Measurements from ENCODE around the gene PAPPA.

Gene PAPPA

GRCh38 chr9:116202219-116202912 lies 48.8 kb downstream of the PAPPA start:
- ChIA-PET CTCF (interaction anchor here (1.4 kb wide), 1 partner anchor 22 kb away, joined by 3 read pairs; no protein-coding TSS in a partner anchor), POLR2A (no interaction called here)
- TF ChIP-seq CTCF (IDR thresholded peaks at IDR 0.05; ENCODE audit: control extremely low read depth, extremely low read depth, low read depth, missing control alignments) = no peak
- DNase-seq (ENCODE audit: extremely low spot score) = no peak

GRCh38 chr9:116204252-116204882 lies 50.8 kb downstream of the PAPPA start:
- ChIA-PET POLR2A (no interaction called here), CTCF (no interaction called here)
- TF ChIP-seq CTCF (IDR thresholded peaks at IDR 0.05; ENCODE audit: control extremely low read depth, extremely low read depth, low read depth, missing control alignments) = no peak
- DNase-seq (ENCODE audit: extremely low spot score) = no peak

- TF ChIP-seq CTCF (IDR thresholded peaks at IDR 0.05; ENCODE audit: control extremely low read depth, extremely low read depth, low read depth, missing control alignments) = no peak
- DNase-seq (ENCODE audit: extremely low spot score) = no peak
- ChIA-PET POLR2A (no interaction called here), CTCF (no interaction called here)
Observed at GRCh38 chr9:116207371-116208111, 54.0 kb downstream of the PAPPA start.

- CTCF ChIA-PET = no interaction called here
- TF ChIP-seq CTCF (IDR thresholded peaks at IDR 0.05; ENCODE audit: control extremely low read depth, extremely low read depth, low read depth, missing control alignments) = no peak
- POLR2A ChIA-PET = no interaction called here
- DNase-seq (ENCODE audit: extremely low spot score) = no peak
Observed at GRCh38 chr9:116208417-116209232, 55.0 kb downstream of the PAPPA start.

GRCh38 chr9:116209414-116210116 lies 56.0 kb downstream of the PAPPA start:
- no peak for TF ChIP-seq CTCF (IDR thresholded peaks at IDR 0.05; ENCODE audit: control extremely low read depth, extremely low read depth, low read depth, missing control alignments)
- CTCF ChIA-PET = interaction anchor here (1.3 kb wide), 1 partner anchor 20 kb away, joined by 3 read pairs; no protein-coding TSS in a partner anchor
- POLR2A ChIA-PET = no interaction called here
- DNase-seq (ENCODE audit: extremely low spot score) = no peak

Measured in GM10248 (cell line).